GM19240 (cell line): ENCODE measurements around the gene FMN2.
"Not testable (repeated sequence)": the region's sequence is repeated elsewhere in the genome, so short reads cannot be mapped to it uniquely, and the experiment has no call there.

Source experiments
- DNase-seq: peaks from one replicate; pipeline ENCODE4 v3.0.0; 2011; ENCODE audit warnings: low spot score; ENCODE audit not compliant: insufficient read length

Gene FMN2

GRCh38 chr1:240254006-240254405, 162.3 kb downstream of the FMN2 start:
- no peak for DNase-seq

GRCh38 chr1:240254778-240255291, 163.2 kb downstream of the FMN2 start:
- DNase-seq, result no peak

GRCh38 chr1:240255922-240256321, 164.2 kb downstream of the FMN2 start:
- no peak for DNase-seq

GRCh38 chr1:240256836-240257503, 165.3 kb downstream of the FMN2 start:
- DNase-seq, result no peak

GRCh38 chr1:240258910-240259309, 167.2 kb downstream of the FMN2 start:
- DNase-seq, result no peak

GRCh38 chr1:240264494-240264893, 172.8 kb downstream of the FMN2 start:
- DNase-seq, result not testable (repeated sequence)

- DNase-seq, result no peak
Observed at GRCh38 chr1:240271081-240271480, 179.4 kb downstream of the FMN2 start.

GRCh38 chr1:240274569-240274968, 182.9 kb downstream of the FMN2 start:
- DNase-seq, result no peak

- DNase-seq, result not testable (repeated sequence)
Observed at GRCh38 chr1:240275219-240275618, 183.5 kb downstream of the FMN2 start.

- no peak for DNase-seq
Observed at GRCh38 chr1:240278082-240278481, 186.4 kb downstream of the FMN2 start.

GRCh38 chr1:240280560-240281322, 189.1 kb downstream of the FMN2 start:
- no peak for DNase-seq

GRCh38 chr1:240282061-240282830, 190.6 kb downstream of the FMN2 start:
- DNase-seq, result no peak

GRCh38 chr1:240284656-240285414, 193.2 kb downstream of the FMN2 start:
- DNase-seq, result no peak

- no peak for DNase-seq
Observed at GRCh38 chr1:240285540-240285939, 193.9 kb downstream of the FMN2 start.

GRCh38 chr1:240287722-240288121, 196.0 kb downstream of the FMN2 start:
- no peak for DNase-seq

GRCh38 chr1:240293706-240294105, 202.0 kb downstream of the FMN2 start:
- DNase-seq, result no peak

- no peak for DNase-seq
Observed at GRCh38 chr1:240294566-240294965, 202.9 kb downstream of the FMN2 start.

- DNase-seq, result no peak
Observed at GRCh38 chr1:240295811-240296210, 204.1 kb downstream of the FMN2 start.

- no peak for DNase-seq
Observed at GRCh38 chr1:240304466-240304865, 212.8 kb downstream of the FMN2 start.

GRCh38 chr1:240306673-240307072, 215.0 kb downstream of the FMN2 start:
- DNase-seq, result no peak

GRCh38 chr1:240308096-240308495, 216.4 kb downstream of the FMN2 start:
- no peak for DNase-seq
